GM10266 (cell line): ENCODE results near the gene PTTG1IP.

Source experiments
- DNase-seq: peaks from one replicate; pipeline ENCODE4 v3.0.0; 2012; ENCODE audit errors: extremely low spot score
- TF ChIP-seq, protein P1 (sequence below): IDR thresholded peaks from 2 replicates; pipeline ENCODE4 v1.5.1; 2012; ENCODE audit warnings: mild to moderate bottlenecking, low read depth; ENCODE audit not compliant: control insufficient read depth, insufficient read depth; ENCODE audit errors: missing control alignments

The PTTG1IP gene

DNA sequence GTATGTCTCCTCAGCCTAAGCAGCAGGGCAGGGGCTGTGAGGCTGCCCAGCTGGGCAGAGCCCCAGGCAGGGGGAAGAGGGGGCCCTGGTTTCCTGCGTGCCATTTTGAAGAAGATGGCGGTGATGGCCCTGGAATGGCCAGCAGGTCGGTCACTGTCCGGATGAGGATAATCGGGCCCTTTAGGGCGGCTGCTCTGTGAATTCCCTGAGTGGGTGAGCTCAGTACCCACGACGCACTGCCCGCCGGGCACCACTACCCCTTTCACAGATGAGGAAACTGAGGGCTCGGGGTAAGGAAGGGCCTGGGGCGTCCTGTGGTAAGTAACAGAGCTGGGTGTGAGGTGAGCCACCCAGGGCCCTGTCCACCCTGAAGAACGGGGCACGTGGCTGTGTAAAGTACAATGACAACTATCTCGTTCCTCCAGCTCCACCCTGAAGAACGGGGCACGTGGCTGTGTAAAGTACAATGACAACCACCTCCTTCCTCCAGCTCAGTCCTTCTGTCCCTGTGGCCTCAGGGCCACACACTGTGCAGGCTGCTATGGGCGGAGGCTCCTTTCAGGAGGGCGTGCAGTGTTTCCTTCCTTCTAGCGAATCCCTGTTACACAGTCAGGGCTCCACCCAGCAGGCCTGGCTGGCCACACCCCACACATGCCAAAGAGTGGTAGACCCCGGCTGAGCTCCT lies 24.0 kb upstream of the PTTG1IP start:
- TF ChIP-seq, protein P1, sequence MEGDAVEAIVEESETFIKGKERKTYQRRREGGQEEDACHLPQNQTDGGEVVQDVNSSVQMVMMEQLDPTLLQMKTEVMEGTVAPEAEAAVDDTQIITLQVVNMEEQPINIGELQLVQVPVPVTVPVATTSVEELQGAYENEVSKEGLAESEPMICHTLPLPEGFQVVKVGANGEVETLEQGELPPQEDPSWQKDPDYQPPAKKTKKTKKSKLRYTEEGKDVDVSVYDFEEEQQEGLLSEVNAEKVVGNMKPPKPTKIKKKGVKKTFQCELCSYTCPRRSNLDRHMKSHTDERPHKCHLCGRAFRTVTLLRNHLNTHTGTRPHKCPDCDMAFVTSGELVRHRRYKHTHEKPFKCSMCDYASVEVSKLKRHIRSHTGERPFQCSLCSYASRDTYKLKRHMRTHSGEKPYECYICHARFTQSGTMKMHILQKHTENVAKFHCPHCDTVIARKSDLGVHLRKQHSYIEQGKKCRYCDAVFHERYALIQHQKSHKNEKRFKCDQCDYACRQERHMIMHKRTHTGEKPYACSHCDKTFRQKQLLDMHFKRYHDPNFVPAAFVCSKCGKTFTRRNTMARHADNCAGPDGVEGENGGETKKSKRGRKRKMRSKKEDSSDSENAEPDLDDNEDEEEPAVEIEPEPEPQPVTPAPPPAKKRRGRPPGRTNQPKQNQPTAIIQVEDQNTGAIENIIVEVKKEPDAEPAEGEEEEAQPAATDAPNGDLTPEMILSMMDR: no peak
- no peak for DNase-seq

DNA sequence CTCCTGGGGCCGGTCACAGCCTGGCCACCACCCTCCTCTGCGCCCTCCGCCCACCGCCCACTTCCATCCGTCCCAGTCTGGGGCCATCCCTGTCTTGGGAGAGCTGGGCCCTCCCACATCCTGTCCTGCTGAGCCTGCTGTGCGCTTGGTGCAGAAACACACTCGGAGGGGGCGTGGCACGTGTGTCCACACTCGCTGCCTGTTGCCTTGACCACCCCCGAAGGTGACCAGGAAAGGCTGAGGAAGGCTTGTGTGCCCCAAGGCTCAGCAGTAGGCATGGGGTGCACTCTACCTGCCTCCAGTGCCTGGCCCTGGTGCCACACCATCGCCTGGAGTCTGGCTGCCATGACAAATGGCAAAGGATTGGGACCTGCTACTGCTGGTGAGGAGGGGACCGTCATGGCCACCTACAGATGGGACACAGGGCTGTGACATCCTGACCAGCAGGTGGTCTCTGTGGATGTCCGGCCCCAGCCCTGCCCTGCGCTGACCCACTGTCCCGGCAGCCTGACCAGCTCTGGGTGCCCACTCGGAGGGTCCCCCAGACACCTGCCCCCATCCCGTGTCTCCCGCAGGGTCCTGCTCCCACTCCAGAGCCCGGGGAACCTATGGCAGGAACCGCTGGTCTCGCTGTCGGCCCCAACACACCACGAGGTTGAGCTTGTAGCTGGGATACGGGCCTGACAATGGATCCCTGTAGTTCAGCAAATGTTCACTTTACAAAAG lies 23.2 kb upstream of the PTTG1IP start:
- TF ChIP-seq, protein P1: no peak
- DNase-seq: no peak

DNA sequence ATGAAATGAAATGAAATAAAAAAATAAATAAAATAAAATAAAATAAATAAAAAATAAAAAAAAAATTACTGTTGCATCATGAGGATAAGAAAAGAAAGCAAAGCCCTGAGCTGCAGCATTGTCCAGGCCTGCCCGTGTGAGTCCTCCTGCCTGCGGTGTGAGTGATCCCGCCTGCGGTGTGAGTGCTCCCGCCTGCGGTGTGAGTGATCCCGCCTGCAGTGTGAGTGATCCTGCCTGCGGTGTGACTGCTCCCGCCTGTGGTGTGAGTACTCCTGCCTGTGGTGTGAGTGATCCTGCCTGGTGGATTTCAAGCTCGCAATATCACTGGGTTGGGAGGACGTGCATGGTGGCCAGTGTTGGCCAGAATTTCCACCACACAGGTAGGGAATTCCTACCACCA lies 22.4 kb upstream of the PTTG1IP start:
- TF ChIP-seq, protein P1: no peak
- DNase-seq: no peak

DNA sequence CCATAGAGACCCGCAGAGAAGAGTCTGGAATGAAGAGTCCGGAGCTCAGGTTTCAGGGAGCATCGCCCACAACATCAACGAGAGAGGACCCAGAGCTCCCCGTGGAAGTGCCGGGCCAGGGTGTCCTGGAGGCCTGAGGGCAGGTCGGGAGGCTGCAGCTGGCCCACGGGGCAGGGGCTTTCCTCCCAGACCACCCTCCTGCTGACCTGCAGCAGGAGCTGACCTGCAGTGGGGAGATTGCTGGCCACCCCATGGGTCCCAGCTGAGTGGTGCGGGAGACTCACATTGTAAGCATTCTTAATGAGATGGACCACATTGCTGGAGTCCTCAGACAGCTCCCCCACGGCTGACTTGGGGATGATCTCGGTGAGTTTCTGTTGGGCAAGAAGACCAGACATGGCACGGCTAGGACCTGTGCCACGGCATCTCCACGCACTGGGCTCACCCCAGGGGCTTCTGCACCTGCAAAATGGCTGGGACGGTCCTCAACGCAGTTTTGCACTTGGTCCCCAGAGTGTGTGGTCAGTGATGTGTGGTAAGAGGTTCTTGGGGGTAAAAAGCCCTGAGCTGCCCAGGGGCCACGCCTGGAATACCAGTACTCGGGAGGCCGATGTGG lies 21.3 kb upstream of the PTTG1IP start:
- TF ChIP-seq, protein P1: no peak

DNA sequence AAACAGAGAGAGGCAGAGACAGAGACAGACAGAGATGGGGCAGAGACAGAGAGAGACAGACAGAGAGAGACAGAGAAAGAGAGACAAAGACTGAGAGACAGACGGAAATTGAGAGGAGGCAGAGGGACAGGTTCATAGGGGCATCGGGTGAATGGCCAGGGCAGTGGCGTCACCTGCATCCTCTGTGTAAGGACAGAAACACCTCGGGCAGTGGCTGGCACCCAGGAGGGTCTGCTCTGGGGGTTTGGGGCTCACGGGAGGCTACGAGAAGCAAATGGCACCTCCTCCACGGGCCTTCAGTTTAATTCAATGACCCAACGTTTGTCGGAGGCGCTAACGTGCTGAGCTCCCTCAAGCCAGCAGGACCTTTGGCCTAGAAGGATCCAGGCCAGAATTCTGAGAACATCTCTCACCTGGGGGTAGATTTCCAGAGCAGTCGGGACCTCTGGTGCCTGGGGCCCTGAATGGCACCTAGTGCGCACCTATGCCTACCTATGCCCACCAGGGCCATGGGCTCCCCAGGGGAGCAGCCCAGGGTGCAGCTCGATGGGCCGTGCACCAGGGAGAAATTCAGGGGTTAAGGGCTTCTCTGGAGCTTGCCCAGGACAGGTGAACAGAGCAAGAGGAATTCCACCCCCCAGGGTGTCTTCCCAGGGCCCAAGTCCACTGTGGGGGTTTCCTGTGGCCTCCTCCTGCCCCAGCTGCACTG lies 20.6 kb upstream of the PTTG1IP start:
- DNase-seq: no peak
- TF ChIP-seq, protein P1: no peak

More for the DNA sequence above, 21.3 kb upstream of the PTTG1IP start:
- no peak for DNase-seq

DNA sequence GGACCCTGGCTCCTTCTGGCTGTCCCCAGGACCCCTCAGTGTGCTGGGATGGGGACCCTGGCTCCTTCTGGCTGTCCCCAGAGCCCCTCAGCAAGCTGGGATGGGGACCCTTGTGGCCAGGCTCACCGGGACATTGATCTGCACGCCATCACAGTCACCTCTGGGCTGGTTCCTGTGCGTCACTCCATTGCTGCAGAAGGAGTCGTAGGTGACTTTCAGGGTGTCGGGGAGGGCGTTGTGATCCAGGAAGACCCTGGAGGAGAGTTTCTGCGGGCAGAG lies 19.7 kb upstream of the PTTG1IP start:
- TF ChIP-seq, protein P1: no peak
- DNase-seq: no peak
